Endodermal cell (in vitro differentiated cells): ENCODE measurements around the gene NCOA3. TPM values are rescaled to one million over a fixed set of nuclear protein-coding genes. Genes with fewer than 3 reads are reported as not detected.
A peak's percentile ranks its signal among the peaks of the same experiment; 100 is the strongest.

Experiments
- DNase-seq: peaks from one replicate; pipeline ENCODE4 v3.0.0-alpha.2; 2017
- H3K27ac ChIP-seq: 2 replicates; pipeline ENCODE4 v1.5.1; 2013; ENCODE audit warnings: mild to moderate bottlenecking, low read depth, low read length, moderate library complexity
- H3K27me3 ChIP-seq: 2 replicates; pipeline ENCODE4 v1.6.1; 2013; ENCODE audit warnings: mild to moderate bottlenecking, low read length, moderate library complexity; ENCODE audit not compliant: insufficient read depth, control insufficient read depth, poor library complexity, severe bottlenecking
- H3K36me3 ChIP-seq: 2 replicates; pipeline ENCODE4 v1.7.0; 2013; ENCODE audit warnings: mild to moderate bottlenecking, low read length, moderate library complexity; ENCODE audit not compliant: control insufficient read depth, insufficient read depth
- H3K4me1 ChIP-seq: one replicate; pipeline ENCODE4 v1.7.0; 2013; ENCODE audit warnings: low read length; ENCODE audit not compliant: control insufficient read depth, insufficient read depth
- H3K4me3 ChIP-seq: 2 replicates; pipeline ENCODE4 v1.5.1; 2013; ENCODE audit warnings: mild to moderate bottlenecking, low read length, moderate library complexity
- H3K9ac ChIP-seq: 2 replicates; pipeline ENCODE4 v1.6.1; 2013; ENCODE audit warnings: mild to moderate bottlenecking, low read length, moderate library complexity; ENCODE audit not compliant: poor library complexity, severe bottlenecking; ENCODE audit errors: extremely low read depth
- H3K9me3 ChIP-seq: 2 replicates; pipeline ENCODE4 v1.6.1; 2013; ENCODE audit warnings: mild to moderate bottlenecking, low read length, moderate library complexity; ENCODE audit not compliant: control insufficient read depth
- H3K27ac Mint-ChIP-seq: 2 replicates; pipeline ENCODE4 v1.8.0; 2020; ENCODE audit warnings: mixed read lengths
- H3K27me3 Mint-ChIP-seq: 2 replicates; pipeline ENCODE4 v1.8.0; 2021; ENCODE audit warnings: mild to moderate bottlenecking, mixed read lengths; ENCODE audit not compliant: insufficient read depth
- H3K36me3 Mint-ChIP-seq: 2 replicates; pipeline ENCODE4 v1.8.0; 2020; ENCODE audit warnings: low read depth, mixed read lengths
- H3K4me1 Mint-ChIP-seq: 2 replicates; pipeline ENCODE4 v1.8.0; 2020; ENCODE audit warnings: mixed read lengths
- H3K4me3 Mint-ChIP-seq: 2 replicates; pipeline ENCODE4 v1.8.0; 2020; ENCODE audit warnings: mild to moderate bottlenecking, moderate library complexity, mixed read lengths
- H3K9me3 Mint-ChIP-seq: 2 replicates; pipeline ENCODE4 v1.8.0; 2020; ENCODE audit warnings: mild to moderate bottlenecking, mixed read lengths
- WGBS, 2 experiments: methylation state at CpG; one replicate each; pipeline versions ENCODE4 v1.1.5 to v1.1.7; 2013; ENCODE audit warnings: missing lambda C conversion rate in 2 of 2, mixed read lengths in 1 of 2; ENCODE audit not compliant: insufficient coverage in 1 of 2, insufficient read length in 1 of 2; 5-methylcytosine and 5-hydroxymethylcytosine counted together
- total RNA-seq, 2 donors: library from RNA; stranded (reverse); fragmentation: NEBNext Ultra II Directional in 1 of 2; extraction: Animal tissue kit (Norgen Biotek cat#: 25700) in 1 of 2; gene quantifications; 2 replicates in 1 of 2; 3 replicates in 1 of 2; pipeline ENCODE4 v1.2.1, GENCODE V29; 2021
- TF ChIP-seq, protein P1 (sequence below): fragments of 200-600 bp; sonication (generic); conservative IDR thresholded peaks from 2 replicates; pipeline ENCODE4 v1.5.0; 2021; ENCODE audit warnings: antibody characterized with exemption, mild to moderate bottlenecking

The NCOA3 gene
- total RNA-seq, 2 donors from 2014 or later = 38.6 TPM

DNA sequence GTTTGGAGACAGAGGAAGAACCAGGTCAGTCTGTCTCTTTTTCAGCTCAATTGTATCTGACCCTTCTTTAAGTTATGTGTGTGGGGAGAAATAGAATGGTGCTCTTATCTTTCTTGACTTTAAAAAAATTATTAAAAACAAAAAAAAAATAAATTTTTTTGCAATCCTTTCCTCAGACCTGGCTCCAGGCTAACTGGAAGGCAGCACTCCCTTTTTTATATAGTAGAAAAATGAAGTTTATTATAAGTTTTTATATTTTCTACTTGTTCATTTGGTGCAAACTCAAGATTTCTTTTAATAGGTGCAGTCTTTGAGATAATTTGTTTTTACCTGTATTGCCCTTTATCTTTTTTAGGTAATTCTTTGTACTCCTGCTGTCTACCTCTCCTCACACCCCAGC is 153.9 kb downstream of the NCOA3 start:
- Mint-ChIP-seq H3K27ac (no peak overlapping the region), H3K36me3 (peaks cover 64% of the 10 kb centered on the region), H3K27me3 (no peaks in the 10 kb centered on the region), H3K4me1 (peaks cover 23% of the 10 kb centered on the region), H3K9me3 (no peaks in the 10 kb centered on the region), H3K4me3 (no peak overlapping the region)
- no peaks in the 10 kb centered on the region for H3K27me3 ChIP-seq
- H3K4me1 ChIP-seq = no peaks in the 10 kb centered on the region
- H3K9ac ChIP-seq = no peak overlapping the region
- no peak for DNase-seq
- H3K4me3 ChIP-seq = no peak overlapping the region
- peaks cover 89% of the 10 kb centered on the region for H3K36me3 ChIP-seq
- TF ChIP-seq, protein P1, sequence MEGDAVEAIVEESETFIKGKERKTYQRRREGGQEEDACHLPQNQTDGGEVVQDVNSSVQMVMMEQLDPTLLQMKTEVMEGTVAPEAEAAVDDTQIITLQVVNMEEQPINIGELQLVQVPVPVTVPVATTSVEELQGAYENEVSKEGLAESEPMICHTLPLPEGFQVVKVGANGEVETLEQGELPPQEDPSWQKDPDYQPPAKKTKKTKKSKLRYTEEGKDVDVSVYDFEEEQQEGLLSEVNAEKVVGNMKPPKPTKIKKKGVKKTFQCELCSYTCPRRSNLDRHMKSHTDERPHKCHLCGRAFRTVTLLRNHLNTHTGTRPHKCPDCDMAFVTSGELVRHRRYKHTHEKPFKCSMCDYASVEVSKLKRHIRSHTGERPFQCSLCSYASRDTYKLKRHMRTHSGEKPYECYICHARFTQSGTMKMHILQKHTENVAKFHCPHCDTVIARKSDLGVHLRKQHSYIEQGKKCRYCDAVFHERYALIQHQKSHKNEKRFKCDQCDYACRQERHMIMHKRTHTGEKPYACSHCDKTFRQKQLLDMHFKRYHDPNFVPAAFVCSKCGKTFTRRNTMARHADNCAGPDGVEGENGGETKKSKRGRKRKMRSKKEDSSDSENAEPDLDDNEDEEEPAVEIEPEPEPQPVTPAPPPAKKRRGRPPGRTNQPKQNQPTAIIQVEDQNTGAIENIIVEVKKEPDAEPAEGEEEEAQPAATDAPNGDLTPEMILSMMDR = no peak
- H3K9me3 ChIP-seq = no peaks in the 10 kb centered on the region
- no peak overlapping the region for H3K27ac ChIP-seq

DNA sequence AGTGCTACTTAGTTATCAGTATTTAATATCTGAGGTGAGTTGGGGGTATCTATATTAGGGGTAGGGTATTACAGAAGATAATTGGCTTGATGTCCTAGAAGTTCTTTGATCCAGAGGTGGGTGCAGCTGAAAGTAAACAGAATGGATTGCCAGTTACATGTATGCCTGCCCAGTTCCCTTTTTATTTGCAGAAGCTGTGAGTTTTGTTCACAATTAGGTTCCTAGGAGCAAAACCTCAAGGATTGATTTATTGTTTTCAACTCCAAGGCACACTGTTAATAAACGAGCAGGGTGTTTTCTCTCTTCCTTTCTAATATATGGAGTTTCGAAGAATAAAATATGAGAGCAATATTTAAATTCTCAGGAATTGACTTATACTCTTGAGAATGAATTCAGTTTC is 154.6 kb downstream of the NCOA3 start:
- no peak overlapping the region for H3K27ac Mint-ChIP-seq
- Histone ChIP-seq H3K27ac (no peak overlapping the region), H3K36me3 (peaks cover 92% of the 10 kb centered on the region), H3K9me3 (no peaks in the 10 kb centered on the region), H3K9ac (no peak overlapping the region), H3K4me1 (no peaks in the 10 kb centered on the region), H3K4me3 (no peak overlapping the region), H3K27me3 (no peaks in the 10 kb centered on the region)
- WGBS, 2 experiments = 90 to 100% methylated on average over 1 of the region's 2 CpGs
- no peak for DNase-seq
- TF ChIP-seq, protein P1 = no peak
- no peaks in the 10 kb centered on the region for H3K9me3 Mint-ChIP-seq
- no peaks in the 10 kb centered on the region for H3K27me3 Mint-ChIP-seq
- no peak overlapping the region for H3K4me3 Mint-ChIP-seq
- peaks cover 64% of the 10 kb centered on the region for H3K36me3 Mint-ChIP-seq
- H3K4me1 Mint-ChIP-seq = peaks cover 23% of the 10 kb centered on the region

DNA sequence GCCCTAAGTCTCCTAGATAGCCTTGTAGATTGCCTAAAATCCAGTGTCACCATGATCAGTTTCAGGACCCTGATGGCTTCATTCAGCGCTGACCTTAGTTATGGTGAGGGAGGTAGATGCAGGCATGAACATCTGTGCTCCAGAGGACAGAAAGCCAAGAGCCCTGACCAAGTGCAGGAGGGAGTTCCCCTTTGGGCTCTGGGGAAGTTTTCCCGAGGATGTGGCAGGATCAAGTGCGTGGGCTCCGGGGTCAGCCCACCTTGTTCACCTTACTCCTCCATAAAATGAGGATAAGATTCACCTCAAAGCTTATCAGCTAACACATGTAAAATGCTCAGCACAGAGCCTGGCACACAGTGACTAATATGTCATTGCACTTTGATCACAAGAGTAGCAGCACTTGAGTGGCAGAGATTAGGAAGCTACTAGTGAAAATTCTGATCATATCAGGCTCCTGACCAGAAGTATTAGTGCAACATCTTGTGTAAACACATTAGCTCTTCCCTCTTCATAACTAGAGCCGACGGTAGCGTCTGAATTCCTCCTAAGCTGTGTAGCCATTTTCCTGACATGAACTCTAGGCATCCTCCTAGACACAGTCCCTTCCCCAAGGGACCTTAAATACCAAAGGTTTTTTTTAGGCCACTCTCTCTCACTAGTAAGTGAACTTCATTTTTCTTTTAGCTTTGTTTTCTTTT is 158.4 kb downstream of the NCOA3 start:
- H3K27ac Mint-ChIP-seq = no peak overlapping the region

More for the DNA sequence above, 158.4 kb downstream of the NCOA3 start:
- Histone ChIP-seq H3K4me1 (no peaks in the 10 kb centered on the region), H3K9ac (no peak overlapping the region), H3K9me3 (no peaks in the 10 kb centered on the region), H3K36me3 (peaks cover 80% of the 10 kb centered on the region), H3K27me3 (no peaks in the 10 kb centered on the region), H3K27ac (no peak overlapping the region), H3K4me3 (no peak overlapping the region)
- Mint-ChIP-seq H3K4me1 (peaks cover 10% of the 10 kb centered on the region), H3K36me3 (peaks cover 55% of the 10 kb centered on the region), H3K9me3 (no peaks in the 10 kb centered on the region), H3K27me3 (no peaks in the 10 kb centered on the region), H3K4me3 (no peak overlapping the region)
- DNase-seq = peak; percentile 29
- TF ChIP-seq, protein P1 = no peak
- WGBS, 2 experiments = 91 to 98% methylated on average over 4 to 7 of the region's 7 CpGs
